ENCODE results near the gene RAB5IF. TPM values are rescaled to one million over a fixed set of nuclear protein-coding genes. Genes with fewer than 3 reads are reported as not detected.

Gene RAB5IF
- total and polyA plus RNA-seq, 2 experiments from 2014 or later: 115 to 171 TPM

- Histone ChIP-seq H2AFZ (no peak overlapping the region), H3K4me2 (ENCODE audit: unreplicated experiment) (no peak overlapping the region), H3K9me3 (ENCODE audit: low read depth) (no peaks in the 10 kb centered on the region), H3K36me3 (ENCODE audit: low read depth) (no peaks in the 10 kb centered on the region), H3K9ac (no peak overlapping the region), H3K27me3 (replicated peaks; ENCODE audit: insufficient read depth) (no peaks in the 10 kb centered on the region), H3K79me2 (ENCODE audit: insufficient read depth) (no peaks in the 10 kb centered on the region), H4K20me1 (ENCODE audit: insufficient read depth) (no peaks in the 10 kb centered on the region), H3K27ac (no peak overlapping the region), H3K4me1 (ENCODE audit: insufficient read depth) (peaks cover 10% of the 10 kb centered on the region), H3K4me3 (no peak overlapping the region), H3K9me2 (ENCODE audit: insufficient read depth) (no peaks in the 10 kb centered on the region), H3F3A (ENCODE audit: insufficient read depth) (no peaks in the 10 kb centered on the region)
- no peak for TF ChIP-seq EZH2 (IDR thresholded peaks at IDR 0.05; ENCODE audit: insufficient read depth, poor library complexity, severe bottlenecking)
- DNase-seq: no peak
- 100% methylated on average over 1 to 2 of the region's 2 CpGs for WGBS, 2 experiments (ENCODE audit: low coverage in 1 of 2, low lambda C conversion rate in 2 of 2, missing lambda C conversion rate in 2 of 2)
- in situ Hi-C loops (cut with MboI): no loop called here
Measured at GRCh38 chr20:36584018-36584481, 21.5 kb upstream of the RAB5IF start.

- DNase-seq: peak; percentile 86
Measured at GRCh38 chr20:36585410-36586125, 20.0 kb upstream of the RAB5IF start.

GRCh38 chr20:36587388-36588070 is 18.1 kb upstream of the RAB5IF start:
- DNase-seq: no peak
- Histone ChIP-seq H3K9me3 (ENCODE audit: low read depth) (no peaks in the 10 kb centered on the region), H3K4me3 (no peak overlapping the region), H3K9me2 (ENCODE audit: insufficient read depth) (no peaks in the 10 kb centered on the region), H3F3A (ENCODE audit: insufficient read depth) (peaks cover 4% of the 10 kb centered on the region; the same call in 1 of the 2 replicates), H3K4me1 (ENCODE audit: insufficient read depth) (peaks cover 10% of the 10 kb centered on the region), H3K79me2 (ENCODE audit: insufficient read depth) (no peaks in the 10 kb centered on the region), H3K9ac (no peak overlapping the region), H2AFZ (no peak overlapping the region), H3K4me2 (ENCODE audit: unreplicated experiment) (no peak overlapping the region), H4K20me1 (ENCODE audit: insufficient read depth) (no peaks in the 10 kb centered on the region), H3K27me3 (replicated peaks; ENCODE audit: insufficient read depth) (no peaks in the 10 kb centered on the region), H3K27ac (no peak overlapping the region), H3K36me3 (ENCODE audit: low read depth) (no peaks in the 10 kb centered on the region)
- no peak for TF ChIP-seq EZH2 (IDR thresholded peaks at IDR 0.05; ENCODE audit: insufficient read depth, poor library complexity, severe bottlenecking)
- TF ChIP-seq EZH2phosphoT487 (IDR thresholded peaks at IDR 0.05; ENCODE audit: insufficient read depth, low read depth): no peak
- in situ Hi-C loops (cut with MboI): no loop called here
- 81 to 88% methylated on average over 3 of the region's 3 CpGs for WGBS, 2 experiments (ENCODE audit: low coverage in 1 of 2, low lambda C conversion rate in 2 of 2, missing lambda C conversion rate in 2 of 2)

More at GRCh38 chr20:36585410-36586125, 20.0 kb upstream of the RAB5IF start:
- Histone ChIP-seq H3K9me2 (ENCODE audit: insufficient read depth) (no peaks in the 10 kb centered on the region), H4K20me1 (ENCODE audit: insufficient read depth) (no peaks in the 10 kb centered on the region), H3K4me3 (no peak overlapping the region), H3K4me2 (ENCODE audit: unreplicated experiment) (no peak overlapping the region), H3K27ac (no peak overlapping the region), H3K9ac (no peak overlapping the region), H3K4me1 (ENCODE audit: insufficient read depth) (peaks cover 10% of the 10 kb centered on the region), H3F3A (ENCODE audit: insufficient read depth) (no peaks in the 10 kb centered on the region), H3K79me2 (ENCODE audit: insufficient read depth) (no peaks in the 10 kb centered on the region), H3K36me3 (ENCODE audit: low read depth) (no peaks in the 10 kb centered on the region), H2AFZ (no peak overlapping the region), H3K9me3 (ENCODE audit: low read depth) (no peaks in the 10 kb centered on the region), H3K27me3 (replicated peaks; ENCODE audit: insufficient read depth) (no peaks in the 10 kb centered on the region)
- TF ChIP-seq EZH2 (IDR thresholded peaks at IDR 0.05; ENCODE audit: insufficient read depth, poor library complexity, severe bottlenecking) (no peak), EZH2phosphoT487 (IDR thresholded peaks at IDR 0.05; ENCODE audit: insufficient read depth, low read depth) (no peak)
- in situ Hi-C loops (cut with MboI): no loop called here
- WGBS, 2 experiments (ENCODE audit: low coverage in 1 of 2, low lambda C conversion rate in 2 of 2, missing lambda C conversion rate in 2 of 2): 50 to 56% methylated on average over 8 of the region's 8 CpGs

GRCh38 chr20:36591281-36591680 is 14.3 kb upstream of the RAB5IF start:
- H3K4me3 ChIP-seq: no peak overlapping the region
- peaks cover 4% of the 10 kb centered on the region; the same call in 1 of the 2 replicates for H3F3A ChIP-seq (ENCODE audit: insufficient read depth)
- no peaks in the 10 kb centered on the region for H3K9me3 ChIP-seq (ENCODE audit: low read depth)
- H2AFZ ChIP-seq: no peak overlapping the region
- H3K4me1 ChIP-seq (ENCODE audit: insufficient read depth): no peaks in the 10 kb centered on the region
- TF ChIP-seq EZH2 (IDR thresholded peaks at IDR 0.05; ENCODE audit: insufficient read depth, poor library complexity, severe bottlenecking) (no peak), EZH2phosphoT487 (IDR thresholded peaks at IDR 0.05; ENCODE audit: insufficient read depth, low read depth) (no peak)
- no peak for DNase-seq
- H3K27me3 ChIP-seq (replicated peaks; ENCODE audit: insufficient read depth): no peaks in the 10 kb centered on the region
- no peaks in the 10 kb centered on the region for H4K20me1 ChIP-seq (ENCODE audit: insufficient read depth)
- no peaks in the 10 kb centered on the region for H3K9me2 ChIP-seq (ENCODE audit: insufficient read depth)
- H3K36me3 ChIP-seq (ENCODE audit: low read depth): no peaks in the 10 kb centered on the region
- no peak overlapping the region for H3K27ac ChIP-seq
- no peak overlapping the region for H3K4me2 ChIP-seq (ENCODE audit: unreplicated experiment)
- WGBS, 2 experiments (ENCODE audit: low coverage in 1 of 2, low lambda C conversion rate in 2 of 2, missing lambda C conversion rate in 2 of 2): 87 to 94% methylated on average over 5 of the region's 5 CpGs
- in situ Hi-C loops (cut with MboI): no loop called here
- H3K9ac ChIP-seq: no peak overlapping the region
- H3K79me2 ChIP-seq (ENCODE audit: insufficient read depth): no peaks in the 10 kb centered on the region
